ENCODE measurements around the gene CAPN8. TPM values are rescaled to one million over a fixed set of nuclear protein-coding genes. Genes with fewer than 3 reads are reported as not detected.

The CAPN8 gene
- total and polyA plus RNA-seq, 4 donors = 30.5 to 123 (median 81.2) TPM

DNA sequence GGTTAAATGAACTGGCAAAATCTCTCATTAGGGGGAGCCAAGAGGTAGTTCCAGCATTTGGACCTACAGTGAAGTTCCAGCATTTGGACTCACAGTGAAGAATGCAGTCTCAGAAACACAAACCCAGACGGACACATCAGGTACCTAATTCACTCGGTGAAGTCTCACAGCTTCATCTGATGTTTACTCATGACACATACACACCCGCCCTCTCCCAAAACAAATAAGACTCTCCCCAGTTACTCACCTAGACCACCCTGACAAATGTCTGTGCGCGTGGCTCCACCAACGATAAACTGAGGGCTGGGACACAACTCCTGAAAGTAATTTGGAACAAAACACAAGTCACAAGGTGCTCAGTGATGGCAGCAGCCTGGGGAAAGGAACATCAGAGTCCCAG lies 11.4 kb downstream of the CAPN8 start:
- Histone ChIP-seq H3K4me1 (ENCODE audit: control insufficient read depth in 5 of 5, insufficient read depth in 5 of 5, low read length in 5 of 5) (peaks cover 0 to 44% (median 0%) of the 10 kb centered on the region in 5 donors), H3K9ac (ENCODE audit: insufficient read depth in 1 of 2, low read length in 2 of 2) (no peak overlapping the region), H3K36me3 (ENCODE audit: control insufficient read depth in 4 of 4, insufficient read depth in 4 of 4, low read length in 4 of 4) (no peaks in the 10 kb centered on the region), H3K9me3 (ENCODE audit: control insufficient read depth in 4 of 4, insufficient read depth in 3 of 4, low read length in 3 of 4) (no peaks in the 10 kb centered on the region), H3K4me3 (no peak overlapping the region), H3K27me3 (ENCODE audit: control insufficient read depth in 3 of 3, insufficient read depth in 3 of 3, low read length in 2 of 3) (no peaks in the 10 kb centered on the region), H3K27ac (ENCODE audit: low read depth in 1 of 2, low read length in 1 of 2) (no peak overlapping the region)
- TF ChIP-seq, protein P1, sequence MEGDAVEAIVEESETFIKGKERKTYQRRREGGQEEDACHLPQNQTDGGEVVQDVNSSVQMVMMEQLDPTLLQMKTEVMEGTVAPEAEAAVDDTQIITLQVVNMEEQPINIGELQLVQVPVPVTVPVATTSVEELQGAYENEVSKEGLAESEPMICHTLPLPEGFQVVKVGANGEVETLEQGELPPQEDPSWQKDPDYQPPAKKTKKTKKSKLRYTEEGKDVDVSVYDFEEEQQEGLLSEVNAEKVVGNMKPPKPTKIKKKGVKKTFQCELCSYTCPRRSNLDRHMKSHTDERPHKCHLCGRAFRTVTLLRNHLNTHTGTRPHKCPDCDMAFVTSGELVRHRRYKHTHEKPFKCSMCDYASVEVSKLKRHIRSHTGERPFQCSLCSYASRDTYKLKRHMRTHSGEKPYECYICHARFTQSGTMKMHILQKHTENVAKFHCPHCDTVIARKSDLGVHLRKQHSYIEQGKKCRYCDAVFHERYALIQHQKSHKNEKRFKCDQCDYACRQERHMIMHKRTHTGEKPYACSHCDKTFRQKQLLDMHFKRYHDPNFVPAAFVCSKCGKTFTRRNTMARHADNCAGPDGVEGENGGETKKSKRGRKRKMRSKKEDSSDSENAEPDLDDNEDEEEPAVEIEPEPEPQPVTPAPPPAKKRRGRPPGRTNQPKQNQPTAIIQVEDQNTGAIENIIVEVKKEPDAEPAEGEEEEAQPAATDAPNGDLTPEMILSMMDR (IDR thresholded peaks at IDR 0.05; ENCODE audit: control extremely low read depth, extremely low read depth) = no peak
- ATAC-seq (ENCODE audit: insufficient read depth, low FRiP score) (no peak), DNase-seq (peak in 1 of 3 donors; percentile 21)
- WGBS, 2 donors = 71 to 81% methylated on average over 6 of the region's 6 CpGs

DNA sequence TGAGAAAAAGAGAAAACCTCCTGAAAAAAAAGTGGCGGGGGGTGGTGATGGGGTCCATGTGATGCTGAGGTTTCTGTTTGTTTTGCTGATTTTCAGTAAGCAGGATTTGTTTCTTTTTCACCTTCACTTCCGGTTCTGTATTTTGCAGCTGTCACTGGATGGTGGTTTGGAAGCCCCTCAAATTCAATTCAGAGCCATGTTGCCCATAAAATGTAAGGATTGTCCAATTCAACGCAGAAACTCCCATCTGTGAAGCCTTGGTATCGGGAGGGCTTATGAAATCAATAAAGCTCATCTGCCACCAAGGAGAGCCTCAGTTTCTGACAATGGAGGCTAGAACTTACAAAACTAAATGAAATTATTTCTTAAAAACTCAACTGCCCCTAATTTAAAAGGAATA lies 12.1 kb downstream of the CAPN8 start:
- TF ChIP-seq, protein P1 (IDR thresholded peaks at IDR 0.05; ENCODE audit: control extremely low read depth, extremely low read depth) = no peak

DNA sequence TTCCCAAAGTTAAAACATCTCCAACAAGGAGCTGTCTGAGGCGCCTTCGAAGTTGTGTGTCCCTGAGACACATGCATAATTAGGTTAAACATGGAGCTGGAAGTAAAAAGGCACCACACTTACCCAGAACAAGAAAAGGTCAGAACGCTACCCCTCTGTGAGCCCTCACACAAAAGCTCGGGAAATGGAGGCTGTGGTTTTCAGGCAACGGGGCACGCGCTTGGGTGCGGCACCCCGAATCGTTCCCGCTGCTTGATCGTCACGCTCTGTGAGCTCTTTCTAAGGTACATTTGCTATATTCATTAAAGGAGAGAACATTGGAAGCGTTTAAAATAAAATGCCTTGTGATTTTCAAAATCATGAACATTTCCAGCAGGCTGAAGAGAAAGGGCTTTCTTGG lies 12.5 kb downstream of the CAPN8 start:
- 95% methylated on average over 14 of the region's 14 CpGs for WGBS, 2 donors
- Histone ChIP-seq H3K27me3 (ENCODE audit: control insufficient read depth in 3 of 3, insufficient read depth in 3 of 3, low read length in 2 of 3) (no peaks in the 10 kb centered on the region), H3K4me3 (no peak overlapping the region), H3K4me1 (ENCODE audit: control insufficient read depth in 5 of 5, insufficient read depth in 5 of 5, low read length in 5 of 5) (peaks cover 0 to 44% (median 0%) of the 10 kb centered on the region in 5 donors), H3K9me3 (ENCODE audit: control insufficient read depth in 4 of 4, insufficient read depth in 3 of 4, low read length in 3 of 4) (no peaks in the 10 kb centered on the region), H3K9ac (ENCODE audit: insufficient read depth in 1 of 2, low read length in 2 of 2) (no peak overlapping the region), H3K36me3 (ENCODE audit: control insufficient read depth in 4 of 4, insufficient read depth in 4 of 4, low read length in 4 of 4) (no peaks in the 10 kb centered on the region), H3K27ac (ENCODE audit: low read depth in 1 of 2, low read length in 1 of 2) (no peak overlapping the region)
- no peak for ATAC-seq (ENCODE audit: insufficient read depth, low FRiP score)
- TF ChIP-seq, protein P1 (IDR thresholded peaks at IDR 0.05; ENCODE audit: control extremely low read depth, extremely low read depth) = no peak
- DNase-seq = no peak

More for the DNA sequence above, 12.1 kb downstream of the CAPN8 start:
- DNase-seq (no peak), ATAC-seq (ENCODE audit: insufficient read depth, low FRiP score) (no peak)
- WGBS, 2 donors = 92 to 94% methylated on average over 4 of the region's 4 CpGs
- no peaks in the 10 kb centered on the region for H3K36me3 ChIP-seq (ENCODE audit: control insufficient read depth in 4 of 4, insufficient read depth in 4 of 4, low read length in 4 of 4)
- no peak overlapping the region for H3K4me3 ChIP-seq
- H3K9ac ChIP-seq (ENCODE audit: insufficient read depth in 1 of 2, low read length in 2 of 2) = no peak overlapping the region
- H3K27ac ChIP-seq (ENCODE audit: low read depth in 1 of 2, low read length in 1 of 2) = no peak overlapping the region
- peaks cover 0 to 44% (median 0%) of the 10 kb centered on the region in 5 donors for H3K4me1 ChIP-seq (ENCODE audit: control insufficient read depth in 5 of 5, insufficient read depth in 5 of 5, low read length in 5 of 5)
- H3K9me3 ChIP-seq (ENCODE audit: control insufficient read depth in 4 of 4, insufficient read depth in 3 of 4, low read length in 3 of 4) = no peaks in the 10 kb centered on the region
- no peaks in the 10 kb centered on the region for H3K27me3 ChIP-seq (ENCODE audit: control insufficient read depth in 3 of 3, insufficient read depth in 3 of 3, low read length in 2 of 3)

DNA sequence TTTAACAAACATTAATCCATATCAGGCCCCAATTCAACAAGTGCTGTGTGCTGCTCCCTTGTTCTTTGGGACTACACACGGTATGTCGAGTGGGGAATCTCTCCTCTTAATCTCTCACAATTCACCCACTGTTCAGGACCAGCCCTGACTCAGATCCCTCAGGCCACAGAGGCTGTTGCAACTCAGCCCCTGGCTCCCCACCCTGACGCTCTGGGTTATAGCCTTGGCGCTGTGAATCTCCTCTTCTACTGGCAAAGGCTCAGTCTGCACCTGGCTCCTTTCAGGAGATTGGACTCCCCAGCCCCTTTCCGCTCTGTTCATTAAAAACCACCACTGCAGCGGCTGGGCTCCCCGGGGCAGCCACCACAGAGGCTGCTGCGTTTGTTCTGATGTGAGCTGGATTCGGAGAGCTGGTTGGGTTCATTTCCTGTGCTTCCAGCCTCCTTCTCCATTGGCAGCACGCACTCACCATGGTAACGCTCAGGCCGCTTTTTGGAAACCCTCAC lies 13.0 kb downstream of the CAPN8 start:
- ATAC-seq (ENCODE audit: insufficient read depth, low FRiP score) (no peak), DNase-seq (peak; percentile 20 to 47 (median 45))
- Histone ChIP-seq H3K27ac (ENCODE audit: low read depth in 1 of 2, low read length in 1 of 2) (no peak overlapping the region), H3K9ac (ENCODE audit: insufficient read depth in 1 of 2, low read length in 2 of 2) (no peak overlapping the region), H3K4me3 (no peak overlapping the region), H3K36me3 (ENCODE audit: control insufficient read depth in 4 of 4, insufficient read depth in 4 of 4, low read length in 4 of 4) (no peaks in the 10 kb centered on the region), H3K9me3 (ENCODE audit: control insufficient read depth in 4 of 4, insufficient read depth in 3 of 4, low read length in 3 of 4) (no peaks in the 10 kb centered on the region), H3K4me1 (ENCODE audit: control insufficient read depth in 5 of 5, insufficient read depth in 5 of 5, low read length in 5 of 5) (peaks cover 0 to 44% (median 0%) of the 10 kb centered on the region in 5 donors), H3K27me3 (ENCODE audit: control insufficient read depth in 3 of 3, insufficient read depth in 3 of 3, low read length in 2 of 3) (peaks cover 0 to 3% (median 0%) of the 10 kb centered on the region in 3 donors)
- TF ChIP-seq, protein P1 (IDR thresholded peaks at IDR 0.05; ENCODE audit: control extremely low read depth, extremely low read depth) = no peak
- 77 to 81% methylated on average over 12 of the region's 12 CpGs for WGBS, 2 donors
